RWPE1 (cell line): ENCODE data around the gene TSR2.
A peak's percentile ranks its signal among the peaks of the same experiment; 100 is the strongest.

Experiments used
- CTCF ChIA-PET: fragments of 350-600 bp; sonication (Branson Sonifier 250); formaldehyde crosslinking; extraction: SDS; loops from one replicate; lab custom pipeline; 2021; lab: Yijun Ruan, JAX
- POLR2A ChIA-PET: fragments of 400-600 bp; formaldehyde crosslinking; extraction: SDS; loops from one replicate; lab custom pipeline; 2020; ENCODE audit warnings: antibody characterized with exemption; ENCODE audit not compliant: low non-redundant PET; lab: Yijun Ruan, JAX
- DNase-seq: peaks from one replicate; pipeline ENCODE4 v3.0.0; 2012; ENCODE audit warnings: low spot score
- H3K27ac ChIP-seq: fragments of 450-650 bp; 2 replicates; pipeline ENCODE4 v1.5.1; 2017
- TF ChIP-seq, protein P1 (sequence below): fragments of 450-650 bp; conservative IDR thresholded peaks from 2 replicates; pipeline ENCODE4 v1.5.1; 2017; ENCODE audit warnings: low read depth, mild to moderate bottlenecking

The TSR2 gene

DNA sequence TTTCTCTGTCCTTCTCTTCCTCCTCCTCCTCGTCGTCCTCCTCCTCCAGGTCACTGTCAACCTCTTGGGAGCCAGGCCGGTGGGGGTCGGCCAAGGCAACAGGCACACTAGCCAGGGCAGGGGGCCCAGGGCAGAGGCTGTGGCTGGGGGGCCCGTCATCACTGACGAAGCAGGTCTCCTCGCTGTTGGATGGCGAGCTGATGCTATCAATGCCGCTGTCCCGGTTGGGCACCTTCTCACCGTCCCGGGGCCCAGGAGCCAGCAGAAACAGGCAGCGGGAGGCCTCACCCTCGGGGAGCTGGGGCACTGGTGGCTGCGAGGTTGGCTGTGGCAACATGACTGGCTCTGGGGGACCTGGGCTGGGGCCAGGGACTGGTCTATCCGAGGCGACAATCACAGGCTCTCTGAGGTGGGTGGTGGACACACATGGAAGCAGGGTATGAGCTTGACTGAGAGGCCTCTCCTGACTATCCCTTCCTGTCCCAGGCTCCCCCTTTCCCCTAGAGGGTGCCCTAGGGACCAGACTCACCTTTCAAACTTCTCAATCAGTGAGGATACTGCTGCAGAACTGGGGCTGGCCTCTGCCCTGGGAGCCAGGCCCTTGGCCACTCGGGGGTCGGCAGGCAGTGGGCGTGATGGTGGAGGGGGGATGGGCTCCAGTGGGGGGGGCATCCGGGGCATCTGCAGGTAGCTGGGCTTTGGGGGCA, 30.0 kb downstream of the TSR2 start:
- POLR2A ChIA-PET, result no interaction called here
- TF ChIP-seq, protein P1, sequence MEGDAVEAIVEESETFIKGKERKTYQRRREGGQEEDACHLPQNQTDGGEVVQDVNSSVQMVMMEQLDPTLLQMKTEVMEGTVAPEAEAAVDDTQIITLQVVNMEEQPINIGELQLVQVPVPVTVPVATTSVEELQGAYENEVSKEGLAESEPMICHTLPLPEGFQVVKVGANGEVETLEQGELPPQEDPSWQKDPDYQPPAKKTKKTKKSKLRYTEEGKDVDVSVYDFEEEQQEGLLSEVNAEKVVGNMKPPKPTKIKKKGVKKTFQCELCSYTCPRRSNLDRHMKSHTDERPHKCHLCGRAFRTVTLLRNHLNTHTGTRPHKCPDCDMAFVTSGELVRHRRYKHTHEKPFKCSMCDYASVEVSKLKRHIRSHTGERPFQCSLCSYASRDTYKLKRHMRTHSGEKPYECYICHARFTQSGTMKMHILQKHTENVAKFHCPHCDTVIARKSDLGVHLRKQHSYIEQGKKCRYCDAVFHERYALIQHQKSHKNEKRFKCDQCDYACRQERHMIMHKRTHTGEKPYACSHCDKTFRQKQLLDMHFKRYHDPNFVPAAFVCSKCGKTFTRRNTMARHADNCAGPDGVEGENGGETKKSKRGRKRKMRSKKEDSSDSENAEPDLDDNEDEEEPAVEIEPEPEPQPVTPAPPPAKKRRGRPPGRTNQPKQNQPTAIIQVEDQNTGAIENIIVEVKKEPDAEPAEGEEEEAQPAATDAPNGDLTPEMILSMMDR, result no peak
- H3K27ac ChIP-seq, result no peak overlapping the region
- CTCF ChIA-PET, result interaction anchor here (1.2 kb wide), 1 partner anchor 76 kb away, joined by 3 read pairs; no protein-coding TSS in a partner anchor
- no peak for DNase-seq

- H3K27ac ChIP-seq, result peak overlapping the region; percentile 77
- POLR2A ChIA-PET, result no interaction called here
- DNase-seq, result peak; percentile 75
- TF ChIP-seq, protein P1, result no peak
- CTCF ChIA-PET, result interaction anchor here (0.5 to 0.6 kb wide), 2 partner anchors 500 to 1554 kb away, joined by 4 read pairs; no protein-coding TSS in a partner anchor
Measured at GRCh38 chrX:54473993-54474859, 34.0 kb downstream of the TSR2 start.

- ChIA-PET POLR2A (no interaction called here), CTCF (interaction anchor here (0.5 kb wide), 1 partner anchor 16 kb away, joined by 3 read pairs; no protein-coding TSS in a partner anchor)
- DNase-seq, result no peak
- TF ChIP-seq, protein P1, result no peak
- no peak overlapping the region for H3K27ac ChIP-seq
Measured at GRCh38 chrX:54479136-54480111, 39.2 kb downstream of the TSR2 start.

DNA sequence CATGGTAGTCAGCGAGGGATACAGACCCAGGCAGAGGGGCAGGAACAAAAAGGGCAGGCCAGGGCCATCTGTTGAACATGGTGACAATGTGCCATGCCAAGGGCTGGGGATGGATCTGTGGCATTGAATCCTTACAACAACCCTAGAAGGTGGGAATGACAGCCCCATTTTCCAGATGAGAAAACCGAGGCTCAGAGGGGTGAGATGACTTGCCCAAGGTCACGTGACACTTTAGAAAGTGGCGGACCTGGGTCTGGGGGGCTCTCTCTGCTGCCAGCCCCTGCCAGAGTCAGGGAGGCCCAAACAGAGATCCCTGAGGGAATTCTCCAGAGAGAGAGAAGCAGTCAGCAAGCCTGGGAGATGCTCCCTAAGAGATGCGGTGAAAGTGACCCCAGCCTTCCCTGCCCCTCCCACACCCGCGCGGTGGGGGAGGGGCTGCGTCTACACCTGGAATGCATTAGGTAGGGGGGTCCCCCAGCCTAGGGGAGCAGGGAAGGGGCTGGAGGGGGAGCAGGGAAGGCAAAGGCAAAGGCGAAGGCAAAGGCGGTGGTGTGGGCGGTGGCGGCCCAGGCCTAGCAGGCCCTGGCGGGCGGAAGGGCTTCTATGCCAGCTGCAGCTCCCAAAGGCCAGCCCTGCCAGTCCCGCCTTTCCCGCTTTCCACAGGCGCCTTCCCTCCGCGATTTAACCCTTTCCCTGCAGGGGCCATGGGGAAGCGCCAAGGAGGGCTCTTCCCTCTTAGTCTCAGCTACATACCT, 42.8 kb downstream of the TSR2 start:
- CTCF ChIA-PET, result no interaction called here

GRCh38 chrX:54483946-54484345, 43.7 kb downstream of the TSR2 start:
- ChIA-PET POLR2A (no interaction called here), CTCF (interaction anchor here (0.9 kb wide), 1 partner anchor 161 kb away, joined by 3 read pairs; no protein-coding TSS in a partner anchor)
- TF ChIP-seq, protein P1, result no peak
- DNase-seq, result no peak
- no peak overlapping the region for H3K27ac ChIP-seq

More for the DNA sequence above, 42.8 kb downstream of the TSR2 start:
- TF ChIP-seq, protein P1, result no peak
- POLR2A ChIA-PET, result no interaction called here
- DNase-seq, result no peak
- H3K27ac ChIP-seq, result peak overlapping the region; percentile 17; the same call in 1 of the 2 replicates
